Measurements from ENCODE around the gene SYN1. TPM values are rescaled to one million over a fixed set of nuclear protein-coding genes. Genes with fewer than 3 reads are reported as not detected.

Gene SYN1
- total RNA-seq, 4 donors from 2014 or later: 1.0 to 3.1 (median 1.3) TPM; not detected in 1

- no peak for ATAC-seq (ENCODE audit: low FRiP score)
- no peak for DNase-seq (ENCODE audit: low spot score)
- no peak for TF ChIP-seq CTCF (IDR thresholded peaks at IDR 0.05)
Observed at GRCh38 chrX:47568656-47569295, 50.9 kb downstream of the SYN1 start.

GRCh38 chrX:47566841-47567240 lies 52.8 kb downstream of the SYN1 start:
- DNase-seq (ENCODE audit: low spot score) (no peak), ATAC-seq (ENCODE audit: low FRiP score) (no peak)
- no peak for TF ChIP-seq CTCF (IDR thresholded peaks at IDR 0.05)

GRCh38 chrX:47564438-47565085 lies 55.1 kb downstream of the SYN1 start:
- no peak for DNase-seq (ENCODE audit: low spot score)

GRCh38 chrX:47563801-47564315 lies 55.8 kb downstream of the SYN1 start:
- DNase-seq (ENCODE audit: low spot score) (no peak), ATAC-seq (ENCODE audit: low FRiP score) (no peak)
- TF ChIP-seq CTCF (IDR thresholded peaks at IDR 0.05): no peak

More at GRCh38 chrX:47564438-47565085, 55.1 kb downstream of the SYN1 start:
- no peak for ATAC-seq (ENCODE audit: low FRiP score)
- TF ChIP-seq CTCF (IDR thresholded peaks at IDR 0.05): no peak

GRCh38 chrX:47562615-47563243 lies 56.9 kb downstream of the SYN1 start:
- ATAC-seq (ENCODE audit: low FRiP score): no peak
- DNase-seq (ENCODE audit: low spot score): no peak
- no peak for TF ChIP-seq CTCF (IDR thresholded peaks at IDR 0.05)

- TF ChIP-seq CTCF (IDR thresholded peaks at IDR 0.05): no peak
- ATAC-seq (ENCODE audit: low FRiP score): no peak
- DNase-seq (ENCODE audit: low spot score): no peak
Observed at GRCh38 chrX:47561659-47562151, 58.0 kb downstream of the SYN1 start.

Measured in omental fat pad (tissue), 4 donors.